ENCODE results near the gene USP9Y. TPM values are rescaled to one million over a fixed set of nuclear protein-coding genes. Genes with fewer than 3 reads are reported as not detected.

USP9Y gene
- total and polyA plus RNA-seq, 2 donors, result under 0.01 to 13.1 TPM

DNA sequence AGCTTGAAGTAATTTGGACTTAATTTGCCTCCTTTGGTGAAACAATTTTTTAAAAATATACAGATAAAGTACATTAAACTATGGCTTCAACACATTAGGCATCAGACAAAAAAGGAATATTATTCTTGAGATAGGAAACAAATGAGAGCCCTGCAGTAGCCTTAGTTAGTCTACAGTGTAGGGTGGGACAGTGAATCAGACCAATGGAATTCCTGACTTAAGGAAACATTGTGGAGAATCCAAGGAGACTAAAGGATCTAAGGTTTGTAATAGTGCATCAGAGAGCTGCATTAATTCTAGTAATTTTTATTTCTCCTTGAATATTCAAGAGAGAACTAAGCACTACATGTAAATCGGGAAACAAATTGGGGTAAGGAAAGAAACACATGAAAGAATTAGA lies 125.8 kb downstream of the USP9Y start:
- Histone ChIP-seq H3K27ac (ENCODE audit: low read depth) (no peak overlapping the region), H3K4me1 (ENCODE audit: insufficient read depth) (no peaks in the 10 kb centered on the region), H3K4me3 (ENCODE audit: low read depth, low read length) (no peak overlapping the region), H3K36me3 (ENCODE audit: insufficient read depth) (no peaks in the 10 kb centered on the region)
- 97% methylated on average over 1 of the region's 1 CpG for WGBS
- no peak for DNase-seq (ENCODE audit: extremely low spot score)

- H3K36me3 ChIP-seq (ENCODE audit: insufficient read depth), result no peaks in the 10 kb centered on the region
- WGBS, result 87% methylated on average over 3 of the region's 3 CpGs
- DNase-seq (ENCODE audit: extremely low spot score), result no peak
- H3K4me1 ChIP-seq (ENCODE audit: insufficient read depth), result no peaks in the 10 kb centered on the region
- H3K4me3 ChIP-seq (ENCODE audit: low read depth, low read length), result no peak overlapping the region
- no peak overlapping the region for H3K27ac ChIP-seq (ENCODE audit: low read depth)
Observed at GRCh38 chrY:12833284-12833683, 132.3 kb downstream of the USP9Y start.

GRCh38 chrY:12837550-12837949 lies 136.5 kb downstream of the USP9Y start:
- Histone ChIP-seq H3K36me3 (ENCODE audit: insufficient read depth) (no peaks in the 10 kb centered on the region), H3K4me1 (ENCODE audit: insufficient read depth) (no peaks in the 10 kb centered on the region), H3K27ac (ENCODE audit: low read depth) (no peak overlapping the region), H3K4me3 (ENCODE audit: low read depth, low read length) (no peak overlapping the region)
- DNase-seq (ENCODE audit: extremely low spot score), result no peak
- 89% methylated on average over 2 of the region's 2 CpGs for WGBS

DNA sequence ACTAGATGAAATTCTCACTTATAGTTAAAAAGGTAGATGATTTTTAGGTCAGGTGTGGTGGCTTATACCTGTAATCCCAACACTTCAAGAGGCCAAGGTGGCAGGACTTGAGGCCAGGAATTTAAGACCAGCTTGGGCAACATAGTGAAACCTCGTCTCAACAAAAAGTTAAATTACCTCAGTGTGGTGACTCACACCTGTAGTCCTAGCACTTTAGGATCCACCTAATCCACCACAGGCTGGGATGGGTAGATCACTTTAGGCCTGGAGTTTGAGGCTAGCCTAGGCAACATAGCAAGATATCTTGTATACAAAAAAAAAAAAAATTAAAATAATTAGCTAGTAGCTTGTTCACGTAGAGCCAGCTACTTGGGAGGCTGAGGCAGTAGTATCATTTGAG lies 140.3 kb downstream of the USP9Y start:
- Histone ChIP-seq H3K4me3 (ENCODE audit: low read depth, low read length) (no peak overlapping the region), H3K36me3 (ENCODE audit: insufficient read depth) (no peaks in the 10 kb centered on the region), H3K4me1 (ENCODE audit: insufficient read depth) (no peaks in the 10 kb centered on the region), H3K27ac (ENCODE audit: low read depth) (no peak overlapping the region)
- 93% methylated on average over 2 of the region's 2 CpGs for WGBS
- no peak for DNase-seq (ENCODE audit: extremely low spot score)

- H3K27ac ChIP-seq (ENCODE audit: low read depth), result no peak overlapping the region
- H3K4me3 ChIP-seq (ENCODE audit: low read depth, low read length), result no peak overlapping the region
- WGBS, result 97% methylated on average over 3 of the region's 3 CpGs
Observed at GRCh38 chrY:12846793-12847192, 145.8 kb downstream of the USP9Y start.

GRCh38 chrY:12855791-12856275 lies 154.8 kb downstream of the USP9Y start:
- Histone ChIP-seq H3K4me3 (ENCODE audit: low read depth, low read length) (no peak overlapping the region), H3K36me3 (ENCODE audit: insufficient read depth) (peaks cover 3% of the 10 kb centered on the region), H3K27ac (ENCODE audit: low read depth) (no peak overlapping the region), H3K4me1 (ENCODE audit: insufficient read depth) (no peaks in the 10 kb centered on the region)
- no peak for DNase-seq (ENCODE audit: extremely low spot score)

More at GRCh38 chrY:12846793-12847192, 145.8 kb downstream of the USP9Y start:
- H3K36me3 ChIP-seq (ENCODE audit: insufficient read depth), result no peaks in the 10 kb centered on the region
- DNase-seq (ENCODE audit: extremely low spot score), result no peak
- no peaks in the 10 kb centered on the region for H3K4me1 ChIP-seq (ENCODE audit: insufficient read depth)

- 85% methylated on average over 2 of the region's 2 CpGs for WGBS
Observed at GRCh38 chrY:12867960-12868359, 166.9 kb downstream of the USP9Y start.

DNA sequence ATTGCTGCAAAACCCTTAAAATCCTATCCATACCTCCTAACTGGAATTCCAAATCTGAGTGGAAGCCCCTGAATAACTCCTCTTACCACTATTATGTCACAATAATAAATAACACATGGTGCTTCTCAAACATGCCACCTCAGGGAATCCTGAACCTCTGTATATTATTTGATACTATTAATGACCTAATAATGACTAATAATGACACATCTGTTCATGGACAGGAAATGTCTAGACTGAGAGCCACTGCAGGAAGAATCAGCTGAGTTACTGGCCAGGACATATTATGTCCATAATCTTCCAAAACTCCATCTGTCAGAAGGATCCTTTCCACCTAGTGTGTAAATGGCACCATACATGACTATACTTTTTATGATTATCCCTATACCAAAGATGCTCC lies 195.9 kb downstream of the USP9Y start:
- Histone ChIP-seq H3K4me3 (ENCODE audit: low read depth, low read length) (no peak overlapping the region), H3K36me3 (ENCODE audit: insufficient read depth) (no peaks in the 10 kb centered on the region), H3K27ac (ENCODE audit: low read depth) (no peak overlapping the region), H3K4me1 (ENCODE audit: insufficient read depth) (no peaks in the 10 kb centered on the region)
- DNase-seq (ENCODE audit: extremely low spot score), result no peak

More at GRCh38 chrY:12867960-12868359, 166.9 kb downstream of the USP9Y start:
- Histone ChIP-seq H3K36me3 (ENCODE audit: insufficient read depth) (no peaks in the 10 kb centered on the region), H3K4me1 (ENCODE audit: insufficient read depth) (no peaks in the 10 kb centered on the region), H3K27ac (ENCODE audit: low read depth) (no peak overlapping the region), H3K4me3 (ENCODE audit: low read depth, low read length) (no peak overlapping the region)
- no peak for DNase-seq (ENCODE audit: extremely low spot score)

DNA sequence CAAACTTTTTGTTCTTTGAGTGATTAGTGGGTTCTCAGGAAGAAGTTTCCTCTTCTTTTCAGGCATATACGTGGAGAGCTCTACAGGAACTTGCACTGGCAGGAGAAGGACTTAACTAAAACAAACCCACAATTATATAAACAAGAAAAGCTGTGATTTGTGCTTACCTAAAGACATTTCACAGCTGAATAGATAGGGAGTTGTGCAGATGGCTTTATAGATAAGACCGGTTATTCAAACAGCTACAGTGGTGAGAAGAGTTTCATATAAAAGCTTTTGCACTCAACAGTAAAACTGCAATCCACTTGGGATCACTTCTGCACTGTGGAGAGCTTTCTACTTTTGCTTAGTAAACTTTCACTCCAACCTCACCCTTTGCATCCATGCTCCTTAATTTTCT lies 197.6 kb downstream of the USP9Y start:
- DNase-seq (ENCODE audit: extremely low spot score), result no peak
- whole genome bisulfite sequencing, result 10% methylated on average over 2 of the region's 2 CpGs
- H3K36me3 ChIP-seq (ENCODE audit: insufficient read depth), result no peaks in the 10 kb centered on the region
- H3K4me1 ChIP-seq (ENCODE audit: insufficient read depth), result no peaks in the 10 kb centered on the region
- H3K27ac ChIP-seq (ENCODE audit: low read depth), result no peak overlapping the region
- no peak overlapping the region for H3K4me3 ChIP-seq (ENCODE audit: low read depth, low read length)

GRCh38 chrY:12904618-12905516 lies 203.8 kb downstream of the USP9Y start, which contains the start of gene DDX3Y:
Gene DDX3Y, plus strand, starts transcription at chrY:12904868. Its CDS starts 69 bp downstream, at chrY:12904937.
- no peaks in the 10 kb centered on the region for H3K36me3 ChIP-seq (ENCODE audit: insufficient read depth)
- WGBS, result under 1% methylated on average over 54 of the region's 54 CpGs
- peak; percentile 89 for DNase-seq (ENCODE audit: extremely low spot score)
- peak within 1 kb of the TSS; percentile 63 for H3K4me3 ChIP-seq (ENCODE audit: low read depth, low read length)
- H3K27ac ChIP-seq (ENCODE audit: low read depth), result peak within 1 kb of the TSS; percentile 98
- no peaks in the 10 kb centered on the region for H3K4me1 ChIP-seq (ENCODE audit: insufficient read depth)

DNA sequence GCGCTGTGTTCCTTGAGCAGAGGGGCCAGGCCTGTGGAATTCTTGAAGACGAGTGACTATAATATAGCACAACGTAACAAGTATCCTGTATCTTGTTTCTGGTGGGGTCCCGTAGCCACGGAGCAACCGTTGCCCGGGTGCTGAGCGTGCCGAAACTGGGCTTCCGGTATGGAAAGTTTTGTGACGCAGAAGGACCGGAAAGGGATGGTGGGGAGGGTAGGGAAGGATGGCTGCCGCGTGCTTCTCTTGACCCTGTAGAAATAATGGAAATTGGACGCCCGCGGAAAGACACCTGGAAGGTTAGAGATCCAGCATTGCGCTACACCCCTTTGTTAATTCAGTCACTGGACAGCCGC lies 204.5 kb downstream of the USP9Y start:
- WGBS, result under 1% methylated on average over 19 of the region's 19 CpGs
- Histone ChIP-seq H3K4me1 (ENCODE audit: insufficient read depth) (no peaks in the 10 kb centered on the region), H3K36me3 (ENCODE audit: insufficient read depth) (no peaks in the 10 kb centered on the region), H3K4me3 (ENCODE audit: low read depth, low read length) (peak overlapping the region; percentile 63), H3K27ac (ENCODE audit: low read depth) (peak overlapping the region; percentile 98)
- peak; percentile 68 for DNase-seq (ENCODE audit: extremely low spot score)

DNA sequence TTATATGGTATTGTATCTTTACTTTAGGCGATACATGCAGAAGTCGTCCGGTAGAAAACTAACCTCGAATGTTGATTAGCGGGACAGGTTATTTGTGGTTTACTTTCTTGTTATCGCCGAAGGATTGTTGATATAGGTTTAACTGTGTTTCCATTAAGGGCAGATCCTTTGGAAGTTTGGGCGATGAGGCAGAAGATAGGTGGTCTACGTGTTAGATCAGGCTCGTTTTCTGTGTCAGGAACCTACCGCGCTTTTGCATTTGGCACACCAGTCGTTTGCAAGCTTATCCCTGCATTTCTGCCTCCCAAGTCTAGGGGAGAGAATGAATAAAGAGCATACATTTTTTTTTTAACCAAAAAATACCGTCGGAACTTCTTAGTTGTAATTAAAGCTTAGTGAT lies 204.9 kb downstream of the USP9Y start:
- Histone ChIP-seq H3K36me3 (ENCODE audit: insufficient read depth) (no peaks in the 10 kb centered on the region), H3K4me1 (ENCODE audit: insufficient read depth) (no peaks in the 10 kb centered on the region), H3K4me3 (ENCODE audit: low read depth, low read length) (peak overlapping the region; percentile 63), H3K27ac (ENCODE audit: low read depth) (peak overlapping the region; percentile 16)
- under 1% methylated on average over 15 of the region's 15 CpGs for WGBS
- no peak for DNase-seq (ENCODE audit: extremely low spot score)

Measured in urinary bladder (tissue), 4 donors.